Mucosa of stomach (tissue), 1 donor: Measurements from ENCODE around the gene STC2.

ENCODE experiments used
- H3K27me3 ChIP-seq: one replicate; pipeline ENCODE4 v1.7.0; 2013; ENCODE audit warnings: mild to moderate bottlenecking, low read length; ENCODE audit not compliant: control insufficient read depth, insufficient read depth
- H3K36me3 ChIP-seq: one replicate; pipeline ENCODE4 v1.7.0; 2013; ENCODE audit warnings: low read length; ENCODE audit not compliant: control insufficient read depth, insufficient read depth
- H3K4me1 ChIP-seq: one replicate; pipeline ENCODE4 v1.7.0; 2013; ENCODE audit warnings: mild to moderate bottlenecking, low read length; ENCODE audit not compliant: control insufficient read depth, insufficient read depth
- H3K4me3 ChIP-seq: one replicate; pipeline ENCODE4 v1.7.0; 2013; ENCODE audit warnings: low read length
- H3K9ac ChIP-seq: one replicate; pipeline ENCODE4 v1.7.0; 2013; ENCODE audit warnings: mild to moderate bottlenecking, low read length, moderate library complexity
- H3K9me3 ChIP-seq: one replicate; pipeline ENCODE4 v1.7.0; 2013; ENCODE audit warnings: mild to moderate bottlenecking, low read length, moderate library complexity; ENCODE audit not compliant: control insufficient read depth
- donor health status: Pancreatic carcinoma.

Gene STC2

DNA sequence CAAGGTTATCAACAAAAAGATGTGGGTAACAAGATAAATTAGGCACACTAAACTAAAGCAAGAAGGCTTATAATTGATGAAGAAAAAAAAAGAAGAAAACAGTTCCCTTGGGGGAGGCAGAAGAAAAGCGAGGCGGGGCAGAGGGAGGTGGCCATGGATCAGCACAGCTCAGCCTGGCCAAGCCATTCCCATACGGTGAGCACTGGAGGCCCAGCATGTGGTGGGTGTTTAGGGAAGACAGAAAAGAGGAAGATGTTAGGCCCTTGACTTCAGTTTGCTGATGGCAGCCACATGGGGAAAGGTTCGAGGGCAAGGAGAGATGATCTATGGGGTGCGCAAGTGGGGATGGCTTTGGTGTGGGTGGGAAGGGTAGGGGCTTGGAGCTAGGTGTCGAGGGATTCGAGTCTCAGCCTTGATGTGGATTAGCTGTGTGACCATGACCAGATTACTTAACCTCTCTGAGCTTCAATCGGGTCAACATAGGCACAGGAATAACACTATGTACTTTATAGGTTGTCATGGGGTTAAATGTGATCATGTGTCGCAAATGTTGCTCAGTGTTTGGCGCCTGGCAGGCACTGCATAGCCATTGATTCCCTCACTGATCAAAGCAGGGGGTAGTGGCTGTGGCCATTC, 10.3 kb upstream of the STC2 start:
- Histone ChIP-seq H3K36me3 (no peaks in the 10 kb centered on the region), H3K4me3 (no peak overlapping the region), H3K4me1 (no peaks in the 10 kb centered on the region), H3K9me3 (no peaks in the 10 kb centered on the region), H3K9ac (no peak overlapping the region), H3K27me3 (no peaks in the 10 kb centered on the region)

DNA sequence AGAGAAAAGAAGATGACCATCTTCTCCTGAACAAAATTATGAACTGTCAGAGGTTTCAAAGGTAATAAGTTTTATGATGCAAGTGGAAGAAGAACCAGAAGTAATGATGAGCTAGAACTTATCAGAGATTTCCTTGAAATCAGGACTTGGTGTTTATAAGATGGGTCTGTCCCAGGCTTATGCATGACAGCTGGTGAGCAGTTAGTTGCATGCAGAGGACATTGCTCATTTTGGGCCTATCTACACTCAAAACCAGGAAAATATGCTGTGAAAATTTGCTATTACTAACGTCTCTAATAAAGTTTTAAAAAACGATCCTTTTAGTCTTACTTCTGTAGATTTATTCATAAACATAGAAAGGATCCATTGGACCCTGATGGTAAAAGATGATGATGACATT, 6.6 kb upstream of the STC2 start:
- no peaks in the 10 kb centered on the region for H3K9me3 ChIP-seq
- H3K4me1 ChIP-seq, result no peaks in the 10 kb centered on the region
- H3K9ac ChIP-seq, result no peak overlapping the region
- peaks cover 19% of the 10 kb centered on the region for H3K27me3 ChIP-seq
- no peak overlapping the region for H3K4me3 ChIP-seq
- no peaks in the 10 kb centered on the region for H3K36me3 ChIP-seq

DNA sequence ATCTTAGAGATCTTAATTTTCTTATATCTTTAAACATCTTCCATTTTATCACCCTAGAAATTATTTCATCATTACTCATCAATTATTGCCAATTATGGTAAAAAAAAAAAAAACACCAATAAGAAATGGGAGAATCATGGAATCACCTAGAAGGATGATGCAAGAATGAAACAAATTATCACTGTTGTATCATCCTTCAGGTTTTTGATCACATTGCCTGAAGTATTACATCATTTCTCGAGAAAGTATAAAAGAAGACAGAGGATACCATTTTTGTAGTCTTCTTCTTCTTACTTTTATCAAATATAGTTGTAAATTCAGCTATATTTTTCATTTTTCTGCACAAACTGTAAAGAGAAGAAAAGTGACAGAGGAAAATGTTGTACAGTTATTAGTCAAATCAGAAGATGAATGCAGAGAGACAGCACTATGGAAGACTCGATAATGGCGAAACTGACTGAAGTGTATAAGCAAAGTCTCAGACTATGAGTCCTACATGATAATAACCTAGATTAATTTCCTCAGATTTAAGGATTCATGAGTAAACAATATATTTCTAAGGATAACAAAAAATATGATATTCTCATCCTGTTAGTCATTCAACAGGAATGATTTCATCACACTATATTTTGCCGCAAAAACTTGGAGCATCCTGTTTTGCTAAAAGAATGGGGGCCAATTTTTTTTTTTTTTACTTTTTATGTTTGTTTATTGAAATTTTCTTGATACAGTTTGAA, 5.9 kb upstream of the STC2 start:
- Histone ChIP-seq H3K9me3 (no peaks in the 10 kb centered on the region), H3K36me3 (no peaks in the 10 kb centered on the region), H3K9ac (no peak overlapping the region), H3K27me3 (peaks cover 24% of the 10 kb centered on the region), H3K4me3 (no peak overlapping the region), H3K4me1 (peaks cover 1% of the 10 kb centered on the region)

DNA sequence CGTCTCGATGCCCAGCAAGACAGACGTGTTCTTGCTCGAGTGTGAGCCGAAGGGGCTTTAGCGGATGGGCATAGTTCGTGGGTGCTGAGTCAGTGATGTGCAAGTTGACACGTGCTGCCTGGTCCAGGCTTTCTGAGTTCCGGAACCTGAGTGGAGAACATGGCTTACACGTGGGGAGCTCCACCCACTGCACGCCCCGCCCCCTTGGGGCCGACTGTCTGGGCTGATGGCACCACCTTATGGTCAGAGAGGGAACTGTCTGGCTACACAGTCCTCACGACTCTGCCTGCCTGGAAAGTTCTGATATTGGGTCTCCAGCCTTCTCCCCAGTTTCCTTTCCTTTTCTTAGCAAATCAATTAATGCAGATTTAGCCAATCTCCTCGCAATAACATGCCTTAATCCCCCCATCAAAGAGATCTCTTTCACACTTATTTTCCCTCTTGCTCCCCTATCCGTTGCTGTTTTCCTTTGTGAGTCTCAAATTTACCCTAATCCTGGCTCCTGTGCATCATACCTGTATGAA, 3.8 kb upstream of the STC2 start:
- Histone ChIP-seq H3K9ac (no peak overlapping the region), H3K36me3 (no peaks in the 10 kb centered on the region), H3K4me3 (no peak overlapping the region), H3K4me1 (peaks cover 14% of the 10 kb centered on the region), H3K27me3 (peaks cover 45% of the 10 kb centered on the region), H3K9me3 (no peaks in the 10 kb centered on the region)

DNA sequence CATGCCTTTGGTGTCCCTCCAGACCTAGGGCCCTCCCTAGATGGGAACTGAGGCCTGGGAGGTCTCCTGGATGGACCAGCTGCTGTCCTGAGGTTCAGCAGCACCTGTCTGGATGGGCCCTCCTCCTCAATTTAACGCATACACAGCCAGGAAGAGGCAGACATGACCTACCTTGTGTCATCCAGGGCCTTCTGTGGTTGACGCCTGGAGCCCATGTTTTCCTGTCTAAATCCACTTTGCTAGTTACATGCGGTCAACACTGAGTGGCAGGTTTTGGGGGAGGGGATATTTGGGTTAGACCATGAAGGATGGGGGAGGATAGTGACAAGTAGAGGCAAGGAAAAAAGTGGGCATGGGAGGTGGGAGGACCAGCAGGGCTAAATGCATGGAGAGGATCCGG, 3.1 kb upstream of the STC2 start:
- H3K9me3 ChIP-seq, result no peaks in the 10 kb centered on the region
- H3K9ac ChIP-seq, result no peak overlapping the region
- no peaks in the 10 kb centered on the region for H3K36me3 ChIP-seq
- peaks cover 51% of the 10 kb centered on the region for H3K27me3 ChIP-seq
- peaks cover 14% of the 10 kb centered on the region for H3K4me1 ChIP-seq
- no peak overlapping the region for H3K4me3 ChIP-seq

DNA sequence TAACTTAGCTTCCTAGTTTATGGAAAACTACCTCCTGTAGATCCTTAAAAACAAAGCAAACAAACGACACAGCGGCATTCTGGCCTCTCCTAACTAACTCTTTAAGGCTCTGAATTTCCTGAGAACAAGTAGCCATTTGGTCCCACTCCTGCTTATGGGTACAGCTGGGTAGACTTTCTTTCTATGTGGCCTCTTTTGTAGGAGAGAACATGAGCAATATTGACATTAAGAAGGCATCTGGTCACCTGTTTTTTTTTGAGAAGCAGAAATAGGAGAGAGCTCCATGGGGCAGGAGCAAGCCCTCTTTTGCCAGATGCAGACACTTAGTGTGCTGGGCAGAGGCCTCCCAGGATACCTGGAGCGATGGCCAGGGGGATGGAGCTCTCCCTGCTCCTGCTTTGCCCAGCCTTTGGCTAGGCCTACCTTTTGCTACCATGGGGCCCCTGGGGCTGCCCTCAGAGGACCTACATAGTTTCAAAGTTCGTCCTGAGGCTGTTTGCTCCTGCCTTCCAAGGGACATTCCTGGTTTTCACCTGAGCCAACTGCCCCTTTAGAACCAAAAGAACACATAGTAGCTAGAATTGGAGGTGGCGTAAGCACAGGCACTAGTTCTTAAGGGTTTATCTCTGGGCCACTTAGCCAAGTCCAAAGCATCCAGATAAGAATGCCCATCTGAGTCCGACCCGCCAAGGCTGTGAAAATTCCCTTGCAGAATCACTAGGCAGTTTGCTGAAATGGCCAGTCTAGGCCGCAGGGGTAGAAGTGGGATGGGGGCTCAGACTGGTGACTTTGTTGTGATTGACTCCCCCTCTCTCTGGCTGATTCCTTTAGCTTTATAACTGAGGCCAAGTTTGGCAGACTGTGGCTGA, 2.4 kb upstream of the STC2 start:
- no peaks in the 10 kb centered on the region for H3K36me3 ChIP-seq
- H3K4me1 ChIP-seq, result peaks cover 14% of the 10 kb centered on the region
- H3K9me3 ChIP-seq, result no peaks in the 10 kb centered on the region
- no peak overlapping the region for H3K9ac ChIP-seq
- peaks cover 53% of the 10 kb centered on the region for H3K27me3 ChIP-seq
- H3K4me3 ChIP-seq, result no peak overlapping the region

DNA sequence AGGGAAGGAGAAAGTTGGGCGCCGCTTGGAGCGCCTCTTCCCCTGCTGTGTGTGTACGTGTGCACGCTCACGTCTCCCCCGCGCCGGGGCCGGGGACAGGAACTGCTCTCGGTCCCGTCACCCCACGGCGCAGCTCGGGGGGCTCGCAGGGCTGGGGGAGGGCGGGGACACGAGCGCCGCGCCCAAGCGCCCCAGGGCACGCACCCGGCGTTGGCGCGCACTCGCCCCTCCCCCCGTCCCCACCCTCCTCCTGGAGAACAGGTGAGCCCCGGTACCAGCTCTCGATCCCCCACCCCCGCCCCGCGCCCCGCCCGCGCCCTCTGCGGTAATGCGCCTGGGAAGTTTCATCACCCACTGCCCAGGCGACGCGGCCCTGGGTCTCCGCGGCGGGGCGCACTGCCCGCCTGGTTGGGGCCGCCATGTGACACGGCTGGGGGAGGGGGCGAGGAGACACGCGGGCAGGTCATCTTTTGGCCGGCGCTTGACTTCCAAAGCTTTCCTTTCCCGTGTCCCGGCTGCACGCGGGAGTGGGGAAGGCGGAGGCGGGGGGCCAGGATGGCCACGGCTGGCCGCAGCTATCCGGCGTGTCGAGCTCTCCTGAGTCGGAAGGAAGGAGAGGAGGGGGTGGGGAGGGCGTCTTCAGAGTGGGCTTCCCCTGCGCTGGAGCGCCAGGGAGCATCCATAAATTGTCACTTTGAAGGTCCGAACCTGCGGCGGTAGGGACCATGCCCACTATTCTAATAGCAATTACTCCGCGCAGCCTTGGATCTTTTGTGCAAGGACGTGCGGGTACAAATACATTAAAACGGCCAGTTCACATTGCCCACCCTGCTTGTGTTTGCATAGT, 1.5 kb upstream of the STC2 start:
- H3K9me3 ChIP-seq, result no peaks in the 10 kb centered on the region
- H3K9ac ChIP-seq, result no peak overlapping the region
- no peaks in the 10 kb centered on the region for H3K36me3 ChIP-seq
- no peak overlapping the region for H3K4me3 ChIP-seq
- peaks cover 59% of the 10 kb centered on the region for H3K27me3 ChIP-seq
- H3K4me1 ChIP-seq, result peaks cover 14% of the 10 kb centered on the region

DNA sequence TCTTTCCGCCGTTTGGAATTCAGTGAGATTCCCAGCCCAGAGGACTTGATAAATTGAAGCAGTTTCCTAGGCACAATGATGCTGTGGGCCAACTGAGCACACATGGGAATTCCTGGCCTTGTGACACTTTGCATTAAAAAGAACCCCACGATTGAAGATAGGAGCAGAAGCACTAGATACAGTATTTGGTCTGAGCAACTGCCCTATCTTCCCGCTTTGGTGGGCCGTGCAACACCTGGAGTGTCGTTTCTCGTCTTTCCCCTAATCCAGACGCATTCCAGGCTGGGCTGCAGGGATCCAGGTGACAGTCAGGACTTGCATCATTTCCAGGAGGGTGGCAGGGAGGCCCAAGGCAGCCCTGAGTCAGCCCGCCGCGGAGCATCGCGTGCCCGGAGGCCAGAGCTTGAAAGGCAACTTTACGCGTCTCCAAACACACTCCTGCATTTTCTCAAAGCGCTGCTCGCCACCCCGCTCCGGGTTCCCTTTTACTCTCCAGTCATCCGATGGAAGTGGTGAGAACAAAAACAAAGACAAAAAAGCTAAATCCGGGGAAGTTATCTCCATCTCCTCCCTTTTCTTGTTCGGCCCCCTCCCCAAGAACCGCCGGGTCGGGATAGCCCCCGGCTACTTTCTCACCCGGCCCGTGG, 753 bp upstream of the STC2 start:
- no peaks in the 10 kb centered on the region for H3K36me3 ChIP-seq
- peaks cover 14% of the 10 kb centered on the region for H3K4me1 ChIP-seq
- H3K27me3 ChIP-seq, result peaks cover 59% of the 10 kb centered on the region
- H3K9ac ChIP-seq, result no peak overlapping the region
- H3K9me3 ChIP-seq, result no peaks in the 10 kb centered on the region
- no peak overlapping the region for H3K4me3 ChIP-seq

DNA sequence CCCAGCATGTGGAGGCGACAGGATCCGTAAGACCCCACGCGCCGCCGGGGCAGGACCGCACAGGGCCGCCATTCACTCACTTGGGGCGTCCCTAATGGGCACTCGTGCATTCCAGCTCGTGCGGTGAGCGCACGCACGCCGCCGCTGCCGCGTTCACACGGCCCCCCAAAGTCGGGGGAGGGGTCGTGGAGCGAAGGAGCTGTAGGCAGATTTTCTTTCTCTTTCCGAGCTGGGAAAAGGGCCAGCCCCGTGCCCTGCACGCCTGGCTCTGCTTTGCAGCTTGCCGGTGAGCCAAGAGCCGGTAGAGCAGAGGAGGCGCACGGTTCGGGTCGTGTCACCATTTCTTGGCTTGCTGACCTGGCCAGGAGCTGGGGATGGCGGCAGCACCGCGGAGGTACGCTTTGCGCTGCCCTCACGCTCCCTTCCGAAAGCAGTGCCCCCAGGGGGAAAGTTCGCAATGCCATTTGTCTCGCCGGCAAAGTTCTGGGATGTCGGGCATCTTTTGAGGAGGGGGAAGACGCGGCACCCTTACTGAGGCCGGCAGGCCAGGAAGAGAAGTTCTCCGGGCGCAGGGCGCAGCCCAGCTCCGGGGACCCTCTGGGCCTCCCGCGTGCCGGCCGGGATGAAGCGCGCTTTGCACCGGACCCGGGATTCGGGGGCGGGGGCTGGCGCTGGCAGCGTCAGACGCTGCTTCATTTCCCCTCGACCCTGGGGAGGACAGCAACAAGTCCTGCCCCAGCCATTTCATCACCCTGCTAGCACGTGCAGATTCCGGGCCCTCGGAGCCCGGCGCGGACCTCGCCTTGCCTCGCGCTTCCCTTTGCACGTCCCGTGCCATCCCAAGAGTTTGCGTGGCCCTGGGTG, 898 bp downstream of the STC2 start:
- Histone ChIP-seq H3K27me3 (peaks cover 59% of the 10 kb centered on the region), H3K9me3 (no peaks in the 10 kb centered on the region), H3K9ac (no peak overlapping the region), H3K4me3 (no peak overlapping the region), H3K36me3 (no peaks in the 10 kb centered on the region), H3K4me1 (peaks cover 22% of the 10 kb centered on the region)

DNA sequence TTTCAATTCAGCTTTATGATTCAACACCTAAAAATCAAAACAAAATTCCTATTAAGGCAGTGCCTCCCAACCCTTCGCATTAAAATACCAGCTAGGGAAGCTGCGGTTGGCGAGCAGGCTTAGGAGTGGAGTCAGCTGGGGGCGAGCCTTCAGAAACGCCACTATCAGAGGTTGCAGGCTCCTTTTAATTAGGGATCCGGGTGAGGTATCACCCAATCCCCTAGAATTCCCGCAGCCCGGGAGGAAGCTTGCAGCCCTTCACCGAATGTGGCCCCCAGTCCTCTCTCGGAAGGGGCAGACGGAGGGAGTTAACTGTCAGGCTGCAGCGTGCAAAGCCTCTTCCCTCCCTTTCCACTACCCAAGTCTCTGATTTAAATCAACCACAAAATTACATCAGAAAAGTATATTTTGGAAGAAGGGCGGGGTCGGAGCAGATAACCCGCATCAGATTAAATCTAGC, 1.7 kb downstream of the STC2 start:
- peaks cover 22% of the 10 kb centered on the region for H3K4me1 ChIP-seq

More for the DNA sequence above, 1.7 kb downstream of the STC2 start:
- Histone ChIP-seq H3K27me3 (peaks cover 57% of the 10 kb centered on the region), H3K4me3 (no peak overlapping the region), H3K9ac (no peak overlapping the region), H3K9me3 (no peaks in the 10 kb centered on the region), H3K36me3 (no peaks in the 10 kb centered on the region)
